Stimulated activated naive CD8-positive, alpha-beta T cell treated with anti-CD3 and anti-CD28 coated beads, Interleukin-15, Interleukin-2, amounts not matched to agents 100 ng/mL and 50 ng/mL, for 24 hours (primary cell): Measurements from ENCODE around the gene GMPPB.

ENCODE experiments used
- H3K27ac Mint-ChIP-seq: one replicate; pipeline ENCODE4 v1.8.0; 2021; ENCODE audit warnings: mild to moderate bottlenecking, mixed read lengths
- H3K27me3 Mint-ChIP-seq: one replicate; pipeline ENCODE4 v1.8.0; 2021; ENCODE audit warnings: mixed read lengths
- H3K36me3 Mint-ChIP-seq: one replicate; pipeline ENCODE4 v1.8.0; 2021; ENCODE audit warnings: low read depth, mixed read lengths
- H3K4me1 Mint-ChIP-seq: one replicate; pipeline ENCODE4 v1.8.0; 2021; ENCODE audit warnings: low read depth, mixed read lengths
- H3K4me3 Mint-ChIP-seq: one replicate; pipeline ENCODE4 v1.8.0; 2021; ENCODE audit warnings: mild to moderate bottlenecking, mixed read lengths
- H3K9me3 Mint-ChIP-seq: one replicate; pipeline ENCODE4 v1.8.0; 2021; ENCODE audit warnings: mixed read lengths

The GMPPB gene

DNA sequence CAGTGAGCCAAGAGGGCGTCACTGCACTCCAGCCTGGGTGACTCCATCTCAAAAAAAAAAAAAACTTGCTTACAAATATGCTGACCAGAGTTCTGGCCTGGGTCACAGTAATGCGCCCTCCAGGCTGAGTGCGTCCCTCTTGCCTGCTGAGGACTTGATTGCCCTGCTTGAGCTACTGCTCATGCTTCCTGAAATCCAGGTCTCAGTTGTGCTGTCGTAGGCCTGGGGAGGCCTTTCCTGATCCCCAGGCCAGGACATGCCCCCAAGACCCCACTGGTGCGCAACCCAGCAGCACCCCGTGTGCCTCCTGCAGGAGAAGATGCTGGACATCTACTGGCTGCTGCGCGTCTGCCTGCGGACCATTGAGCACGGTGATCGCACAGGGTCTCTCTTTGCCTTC lies 11.6 kb downstream of the GMPPB start:
- H3K36me3 Mint-ChIP-seq = peaks cover 5% of the 10 kb centered on the region
- H3K4me3 Mint-ChIP-seq = no peak overlapping the region
- H3K9me3 Mint-ChIP-seq = no peaks in the 10 kb centered on the region
- H3K27ac Mint-ChIP-seq = no peak overlapping the region
- H3K4me1 Mint-ChIP-seq = peaks cover 6% of the 10 kb centered on the region
- H3K27me3 Mint-ChIP-seq = no peaks in the 10 kb centered on the region

DNA sequence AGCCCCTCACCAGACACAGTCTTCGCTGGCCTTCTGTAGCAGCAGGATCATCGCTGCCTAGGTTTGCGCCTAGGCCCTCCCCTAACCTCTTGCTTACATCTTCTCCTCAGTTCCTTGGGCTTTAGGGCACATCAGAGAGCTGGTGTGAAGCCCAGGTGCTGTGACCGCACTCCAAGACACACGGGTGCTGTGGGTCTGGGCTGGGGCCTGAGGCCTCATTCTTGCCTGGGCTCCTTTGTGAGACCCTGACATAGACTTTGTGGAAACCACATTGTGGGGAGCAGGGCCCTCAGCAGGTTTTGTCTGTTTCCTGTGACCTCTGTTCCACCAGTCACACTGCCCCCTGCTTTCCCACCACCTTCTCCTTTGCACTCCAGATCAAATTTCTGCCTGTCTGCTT lies 12.3 kb downstream of the GMPPB start:
- H3K9me3 Mint-ChIP-seq = no peaks in the 10 kb centered on the region
- no peak overlapping the region for H3K4me3 Mint-ChIP-seq
- H3K27me3 Mint-ChIP-seq = no peaks in the 10 kb centered on the region
- peaks cover 6% of the 10 kb centered on the region for H3K4me1 Mint-ChIP-seq
- H3K27ac Mint-ChIP-seq = no peak overlapping the region
- peaks cover 9% of the 10 kb centered on the region for H3K36me3 Mint-ChIP-seq

DNA sequence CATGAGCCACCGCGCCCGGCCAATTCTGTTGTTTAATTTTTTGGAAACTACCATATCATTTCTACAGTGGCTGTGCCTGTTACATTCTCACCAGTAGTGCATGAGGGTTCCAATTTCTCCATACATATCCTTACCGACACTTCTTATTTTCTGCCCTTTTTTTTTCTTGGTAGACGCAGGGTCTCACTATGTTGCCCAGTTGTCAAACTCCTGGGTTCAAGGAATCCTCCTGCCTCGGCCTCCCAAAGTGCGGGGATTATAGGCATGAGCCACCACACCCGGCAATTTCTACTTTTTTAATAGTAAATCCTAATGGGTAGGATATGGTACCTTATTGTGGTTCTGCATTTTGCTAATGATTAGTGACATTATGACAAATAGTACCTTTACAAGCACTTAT lies 13.9 kb downstream of the GMPPB start:
- no peaks in the 10 kb centered on the region for H3K9me3 Mint-ChIP-seq
- no peak overlapping the region for H3K27ac Mint-ChIP-seq
- H3K4me1 Mint-ChIP-seq = peaks cover 6% of the 10 kb centered on the region

DNA sequence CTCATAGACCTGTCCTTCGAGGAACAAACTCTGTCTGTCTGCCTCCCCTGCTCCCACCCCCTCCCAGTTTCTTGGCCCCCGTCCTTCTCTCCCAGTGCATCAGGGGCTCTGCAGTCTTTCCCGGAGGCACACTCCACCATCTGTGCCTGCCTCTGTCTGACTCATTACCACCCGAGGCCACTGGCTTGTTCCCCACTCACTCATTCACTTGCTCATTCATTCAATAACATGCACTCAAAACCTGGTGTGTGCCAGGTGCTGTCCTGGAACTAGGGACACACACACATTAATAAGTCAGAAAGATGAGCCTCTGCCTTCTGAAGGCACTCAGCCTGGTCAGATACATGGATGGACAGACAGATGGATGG lies 16.7 kb downstream of the GMPPB start:
- no peaks in the 10 kb centered on the region for H3K9me3 Mint-ChIP-seq
- peaks cover 9% of the 10 kb centered on the region for H3K36me3 Mint-ChIP-seq
- H3K27ac Mint-ChIP-seq = no peak overlapping the region
- H3K4me1 Mint-ChIP-seq = peaks cover 6% of the 10 kb centered on the region
- no peaks in the 10 kb centered on the region for H3K27me3 Mint-ChIP-seq
- no peak overlapping the region for H3K4me3 Mint-ChIP-seq

More for the DNA sequence above, 13.9 kb downstream of the GMPPB start:
- no peaks in the 10 kb centered on the region for H3K27me3 Mint-ChIP-seq
- peaks cover 9% of the 10 kb centered on the region for H3K36me3 Mint-ChIP-seq
- no peak overlapping the region for H3K4me3 Mint-ChIP-seq

DNA sequence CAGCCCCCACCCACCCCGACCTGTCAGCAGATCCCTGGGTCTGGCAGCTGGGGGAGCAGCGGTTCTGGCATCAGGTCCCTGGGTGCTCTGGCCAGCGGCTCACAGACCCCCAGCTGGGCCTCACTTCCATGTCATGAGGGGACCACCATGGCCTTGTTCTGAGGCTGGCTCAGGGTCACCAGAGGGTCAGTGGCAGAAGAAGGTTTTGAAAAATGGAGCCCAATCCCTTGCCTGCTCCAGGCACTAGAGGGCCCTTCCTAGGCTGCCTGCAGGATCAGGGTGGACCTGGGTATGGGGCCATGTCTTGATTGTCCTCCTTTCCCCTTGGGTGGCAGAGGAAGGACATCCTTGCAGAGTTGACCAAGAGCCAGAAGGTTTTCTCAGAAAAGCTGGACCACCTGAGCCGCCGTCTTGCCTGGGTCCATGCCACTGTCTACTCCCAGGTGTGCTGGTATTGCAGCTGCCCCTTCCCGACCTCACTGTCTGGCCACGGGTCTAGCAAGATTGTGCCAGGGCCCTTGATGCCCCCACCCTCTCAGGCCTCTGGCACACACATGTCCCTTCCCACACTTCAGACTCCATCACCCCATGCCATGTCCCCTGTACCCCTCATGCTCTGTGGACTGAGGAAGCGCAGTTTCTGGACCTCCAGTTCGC lies 17.2 kb downstream of the GMPPB start:
- Mint-ChIP-seq H3K36me3 (peaks cover 9% of the 10 kb centered on the region), H3K27ac (no peak overlapping the region), H3K4me3 (no peak overlapping the region), H3K27me3 (no peaks in the 10 kb centered on the region), H3K4me1 (peaks cover 3% of the 10 kb centered on the region), H3K9me3 (no peaks in the 10 kb centered on the region)

DNA sequence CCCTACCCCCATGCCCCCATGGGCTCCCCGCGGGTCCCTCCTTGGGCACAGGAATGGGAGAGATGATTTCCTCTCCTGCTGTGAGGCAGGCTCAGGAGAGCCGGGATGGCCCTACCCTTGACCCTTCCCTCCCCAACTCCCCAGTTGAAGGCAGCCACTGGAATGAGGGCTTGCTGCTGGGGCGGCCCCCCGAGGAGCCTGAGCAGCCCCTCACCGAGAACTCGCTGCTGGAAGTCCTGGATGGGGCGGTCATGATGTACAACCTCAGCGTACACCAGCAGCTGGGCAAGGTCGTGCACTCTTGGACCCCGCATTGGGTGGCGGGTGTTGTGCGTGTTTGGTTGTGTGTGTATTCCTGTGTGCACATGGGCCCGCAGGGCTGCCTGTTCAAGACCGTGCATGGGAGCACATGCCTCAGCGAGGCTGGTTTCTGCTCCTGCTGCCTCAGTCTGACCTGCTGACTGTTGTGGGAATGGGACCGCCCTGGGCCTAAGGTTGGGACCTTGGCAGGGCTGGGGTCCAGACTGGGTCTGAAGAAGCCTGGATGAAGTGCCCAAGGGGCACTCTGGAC lies 18.3 kb downstream of the GMPPB start:
- H3K4me1 Mint-ChIP-seq = no peaks in the 10 kb centered on the region
- H3K4me3 Mint-ChIP-seq = no peak overlapping the region
- no peaks in the 10 kb centered on the region for H3K9me3 Mint-ChIP-seq
- H3K36me3 Mint-ChIP-seq = peaks cover 9% of the 10 kb centered on the region
- no peaks in the 10 kb centered on the region for H3K27me3 Mint-ChIP-seq
- H3K27ac Mint-ChIP-seq = no peak overlapping the region

DNA sequence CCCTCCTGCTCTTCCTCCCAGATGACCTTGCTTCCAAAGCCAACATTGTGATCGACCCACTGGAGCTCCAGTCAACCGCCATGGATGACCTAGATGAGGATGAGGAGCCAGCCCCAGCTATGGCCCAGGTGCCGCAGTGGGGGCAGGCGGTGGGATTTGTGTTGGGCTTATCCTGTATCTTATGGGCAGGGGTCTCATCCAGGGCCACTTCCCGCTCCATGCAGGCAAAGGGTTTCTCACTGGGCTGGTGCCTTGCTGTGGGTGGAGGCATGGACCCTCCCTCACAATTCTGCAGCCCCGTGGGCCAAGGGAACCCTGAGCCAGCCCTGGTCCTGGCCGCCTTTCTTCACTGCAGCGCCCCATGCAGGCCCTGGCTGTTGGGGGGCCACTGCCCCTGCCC lies 19.1 kb downstream of the GMPPB start:
- H3K27ac Mint-ChIP-seq = no peak overlapping the region
- no peaks in the 10 kb centered on the region for H3K4me1 Mint-ChIP-seq
- H3K36me3 Mint-ChIP-seq = peaks cover 9% of the 10 kb centered on the region
- H3K9me3 Mint-ChIP-seq = no peaks in the 10 kb centered on the region
- H3K27me3 Mint-ChIP-seq = no peaks in the 10 kb centered on the region
- no peak overlapping the region for H3K4me3 Mint-ChIP-seq

DNA sequence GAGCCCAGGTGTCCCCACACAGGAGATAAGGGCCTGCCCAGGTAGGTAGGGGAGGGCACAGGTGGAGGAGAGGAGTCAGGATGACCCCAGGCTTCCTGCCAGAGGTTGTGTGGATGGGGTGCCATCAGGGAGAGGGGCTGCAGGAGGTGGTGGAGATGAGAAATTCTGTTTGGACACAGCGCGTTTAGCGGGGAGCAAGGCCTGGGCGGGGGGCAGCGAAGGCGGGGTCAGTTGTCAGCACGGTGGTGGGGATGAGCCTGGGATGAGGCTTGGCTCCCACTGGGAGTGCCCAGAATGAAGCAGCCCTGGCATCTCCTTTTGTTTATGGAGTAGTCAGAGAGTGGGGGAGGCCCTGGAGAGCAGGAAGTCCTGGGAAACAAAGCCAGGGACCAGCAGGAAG lies 19.8 kb downstream of the GMPPB start:
- Mint-ChIP-seq H3K36me3 (peaks cover 9% of the 10 kb centered on the region), H3K27ac (no peak overlapping the region), H3K9me3 (no peaks in the 10 kb centered on the region), H3K4me1 (no peaks in the 10 kb centered on the region), H3K27me3 (no peaks in the 10 kb centered on the region), H3K4me3 (no peak overlapping the region)

DNA sequence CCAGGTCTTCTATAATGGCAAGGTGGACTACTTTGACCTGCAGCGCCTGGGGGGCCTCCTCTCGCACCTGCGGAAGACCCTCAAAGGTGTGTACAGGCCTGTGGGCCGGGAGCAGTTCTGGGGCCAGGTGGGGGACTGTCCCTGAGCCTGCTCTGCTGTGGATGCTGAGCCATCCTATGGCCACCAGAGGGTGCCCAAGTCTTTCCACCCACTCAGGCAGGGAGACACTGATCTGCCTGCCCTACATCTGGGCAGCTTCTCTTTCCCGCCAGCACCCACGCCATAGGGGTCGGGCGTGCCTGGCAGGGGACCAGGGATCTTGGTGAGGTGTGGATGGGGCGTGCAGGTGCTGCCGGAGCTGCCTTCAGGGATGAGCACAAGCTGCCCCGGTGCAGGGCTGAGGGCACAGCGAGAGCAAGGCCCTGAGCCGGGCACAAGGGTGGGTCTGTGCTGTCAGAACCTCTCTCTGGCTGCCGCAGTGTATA lies 20.3 kb downstream of the GMPPB start:
- H3K4me1 Mint-ChIP-seq = no peaks in the 10 kb centered on the region
- no peaks in the 10 kb centered on the region for H3K27me3 Mint-ChIP-seq
- no peak overlapping the region for H3K4me3 Mint-ChIP-seq
- H3K36me3 Mint-ChIP-seq = peaks cover 9% of the 10 kb centered on the region
- no peaks in the 10 kb centered on the region for H3K9me3 Mint-ChIP-seq
- no peak overlapping the region for H3K27ac Mint-ChIP-seq

DNA sequence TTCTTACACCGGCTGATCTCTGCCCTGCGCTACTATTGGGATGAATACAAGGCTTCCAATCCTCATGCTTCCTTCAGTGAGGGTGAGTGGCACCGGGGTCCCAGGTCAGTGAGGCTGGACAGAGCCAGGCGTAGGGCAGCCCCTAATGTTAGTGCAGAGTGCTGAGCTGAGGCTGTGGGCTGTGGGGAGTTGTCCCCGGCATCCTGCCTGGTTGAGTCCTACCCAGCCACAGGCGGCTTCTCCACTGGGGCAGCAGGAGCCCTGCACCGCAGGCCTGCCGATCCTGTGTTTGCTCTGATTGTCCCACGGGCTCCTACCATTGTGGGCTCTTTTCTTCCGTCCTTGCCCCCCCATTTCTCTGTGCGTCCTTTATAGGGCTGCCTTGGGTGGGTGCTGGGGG lies 21.1 kb downstream of the GMPPB start:
- H3K9me3 Mint-ChIP-seq = no peaks in the 10 kb centered on the region
- no peak overlapping the region for H3K27ac Mint-ChIP-seq
- no peaks in the 10 kb centered on the region for H3K4me1 Mint-ChIP-seq
- no peaks in the 10 kb centered on the region for H3K27me3 Mint-ChIP-seq
- no peak overlapping the region for H3K4me3 Mint-ChIP-seq
- H3K36me3 Mint-ChIP-seq = peaks cover 9% of the 10 kb centered on the region

DNA sequence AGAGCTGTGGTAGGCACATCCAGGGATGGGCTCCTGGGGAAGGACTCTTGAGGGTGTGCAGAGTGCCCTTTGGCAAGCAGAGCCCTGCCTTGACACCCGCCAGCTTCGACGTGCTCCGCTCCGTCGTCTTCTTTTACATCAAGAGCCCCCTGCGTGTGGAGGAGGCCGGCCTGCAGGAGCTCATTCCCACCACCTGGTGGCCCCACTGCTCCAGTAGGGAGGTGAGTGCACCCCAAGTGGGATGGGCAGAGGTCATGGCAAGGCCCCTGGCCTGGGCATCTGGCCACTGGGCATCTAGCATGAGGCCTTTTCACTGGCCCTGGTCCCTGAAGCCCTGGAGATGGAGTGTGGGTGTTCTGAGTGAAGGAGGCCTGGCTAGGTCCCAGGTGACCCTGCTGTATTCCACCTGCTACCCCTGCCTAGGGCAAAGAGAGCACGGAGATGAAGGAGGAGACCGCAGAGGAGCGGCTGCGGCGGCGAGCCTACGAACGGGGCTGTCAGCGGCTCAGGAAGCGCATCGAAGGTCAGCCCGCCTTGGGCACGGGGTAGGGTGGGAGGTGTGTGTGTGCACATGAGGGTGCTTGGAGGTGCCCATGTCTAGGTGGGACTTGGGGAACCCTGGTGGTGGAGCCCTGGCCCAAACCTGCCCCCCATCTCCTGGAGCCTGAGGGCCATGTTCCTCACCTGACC lies 22.2 kb downstream of the GMPPB start:
- Mint-ChIP-seq H3K4me3 (no peak overlapping the region), H3K4me1 (no peaks in the 10 kb centered on the region), H3K9me3 (no peaks in the 10 kb centered on the region), H3K36me3 (peaks cover 3% of the 10 kb centered on the region), H3K27me3 (no peaks in the 10 kb centered on the region), H3K27ac (no peak overlapping the region)

DNA sequence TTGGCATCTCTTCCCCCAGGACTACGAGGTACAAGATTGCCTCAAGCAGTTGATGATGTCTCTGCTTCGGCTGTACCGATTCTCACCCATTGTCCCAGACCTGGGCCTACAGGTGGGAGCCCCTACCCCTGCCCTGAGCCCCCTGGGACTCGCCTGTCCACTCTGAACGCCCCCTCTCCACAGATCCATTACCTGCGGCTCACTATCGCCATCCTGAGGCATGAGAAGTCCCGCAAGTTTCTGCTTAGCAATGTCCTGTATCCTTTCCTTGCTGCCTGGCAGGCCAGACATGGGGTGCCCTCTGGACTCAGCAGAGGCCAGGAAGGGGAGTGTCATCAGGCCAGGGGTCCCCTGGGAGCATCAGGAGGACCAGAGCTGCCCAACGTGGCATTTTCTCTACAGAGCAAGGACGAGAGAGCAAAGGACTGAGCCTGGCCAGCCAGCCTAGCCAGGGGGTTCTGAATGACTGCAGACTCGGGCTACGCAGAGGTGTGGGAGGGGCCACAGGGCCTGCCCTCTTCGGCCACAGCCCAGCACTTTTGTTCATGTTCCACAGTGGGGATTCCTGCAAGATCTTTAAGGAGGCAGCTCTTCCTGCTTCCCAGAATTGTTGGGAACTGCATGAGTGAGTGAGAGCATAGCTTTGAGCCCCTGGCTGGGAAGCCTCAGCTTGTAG lies 23.2 kb downstream of the GMPPB start:
- no peaks in the 10 kb centered on the region for H3K27me3 Mint-ChIP-seq
- H3K36me3 Mint-ChIP-seq = peaks cover 3% of the 10 kb centered on the region
- no peaks in the 10 kb centered on the region for H3K4me1 Mint-ChIP-seq
- no peak overlapping the region for H3K27ac Mint-ChIP-seq
- no peak overlapping the region for H3K4me3 Mint-ChIP-seq
- H3K9me3 Mint-ChIP-seq = no peaks in the 10 kb centered on the region

DNA sequence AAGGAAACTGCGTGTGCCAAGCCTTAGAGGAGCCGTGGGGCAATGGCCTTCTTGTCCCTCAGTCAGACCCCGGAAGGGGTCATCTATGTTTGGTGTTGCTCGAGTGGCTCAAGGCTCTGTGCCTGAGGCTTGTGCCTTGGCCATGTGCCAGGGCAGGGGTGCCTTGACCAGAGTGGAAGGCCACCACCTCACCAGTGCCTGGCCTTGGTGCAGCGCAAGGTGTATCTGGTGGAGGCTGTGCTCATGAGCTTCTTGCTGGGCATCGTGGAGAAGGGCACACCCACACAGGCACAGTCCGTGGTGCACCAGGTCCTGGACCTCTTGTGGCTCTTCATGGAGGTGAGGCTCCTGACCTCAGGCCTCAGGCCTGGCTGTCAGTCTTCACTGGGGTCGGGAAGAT lies 23.7 kb downstream of the GMPPB start:
- Mint-ChIP-seq H3K27ac (no peak overlapping the region), H3K4me3 (no peak overlapping the region), H3K4me1 (no peaks in the 10 kb centered on the region), H3K36me3 (peaks cover 3% of the 10 kb centered on the region), H3K27me3 (no peaks in the 10 kb centered on the region), H3K9me3 (no peaks in the 10 kb centered on the region)

DNA sequence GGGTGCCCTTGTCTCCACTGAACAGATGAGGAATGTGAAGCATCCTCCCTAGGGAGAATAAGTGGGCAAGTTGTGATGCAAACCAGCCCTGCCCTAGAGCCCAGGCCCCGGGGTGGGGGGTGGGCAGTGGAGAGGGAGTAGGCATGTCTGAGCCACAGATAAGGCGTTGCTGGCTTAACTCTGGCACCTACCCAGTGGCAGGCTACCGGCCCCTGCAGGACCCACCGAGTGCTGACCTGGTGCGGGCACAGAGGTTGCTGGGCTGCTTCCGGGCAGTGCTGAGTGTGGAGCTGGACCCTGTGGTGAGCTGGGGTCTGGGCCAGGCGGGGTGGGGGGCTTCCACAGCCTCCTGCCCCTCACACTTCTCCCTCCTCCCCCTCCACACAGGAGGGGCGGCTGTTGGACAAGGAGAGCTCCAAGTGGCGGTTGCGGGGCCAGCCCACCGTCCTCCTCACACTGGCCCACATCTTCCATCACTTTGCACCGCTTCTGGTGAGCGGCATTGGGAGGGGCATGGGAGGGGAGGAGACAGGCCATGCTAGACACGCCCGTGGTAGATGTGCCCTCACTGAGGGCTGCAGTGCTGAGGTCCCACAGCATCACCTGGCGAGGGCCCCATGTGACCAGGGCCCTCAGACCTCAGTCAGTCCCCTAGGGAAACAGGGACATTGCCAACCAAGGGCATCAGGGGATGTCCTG lies 24.3 kb downstream of the GMPPB start:
- H3K27ac Mint-ChIP-seq = no peak overlapping the region
- no peak overlapping the region for H3K4me3 Mint-ChIP-seq
- H3K9me3 Mint-ChIP-seq = no peaks in the 10 kb centered on the region
- peaks cover 3% of the 10 kb centered on the region for H3K36me3 Mint-ChIP-seq
- H3K4me1 Mint-ChIP-seq = no peaks in the 10 kb centered on the region
- H3K27me3 Mint-ChIP-seq = no peaks in the 10 kb centered on the region
